OCI-LY7 (cell line): ENCODE results near the gene TIRAP. TPM values are rescaled to one million over a fixed set of nuclear protein-coding genes. Genes with fewer than 3 reads are reported as not detected.

Experiments
- Bru-seq: library from RNA; stranded (reverse); fragments of 400-500 nt; gene quantifications from one replicate; lab custom pipeline; 2021; lab: Mats Ljungman, UMichigan
- BruChase-seq, 2 experiments: library from RNA; stranded (reverse); fragments of 400-500 nt; gene quantifications; one replicate each; lab custom pipeline; 2021; lab: Mats Ljungman, UMichigan
- BruUV-seq: library from RNA; stranded (reverse); fragments of 400-500 nt; replicated peaks from 2 replicates; lab custom pipeline; 2021; lab: Mats Ljungman, UMichigan
- CTCF ChIA-PET: fragments of 300-600 bp; sonication (Branson Sonifier 250); formaldehyde crosslinking; loops from one replicate; lab custom pipeline; 2022; ENCODE audit warnings: antibody characterized with exemption; ENCODE audit not compliant: unreplicated experiment; lab: Charles Lee
- POLR2A ChIA-PET: fragments of 300-600 bp; sonication (Branson Sonifier 250); formaldehyde crosslinking; loops from one replicate; lab custom pipeline; 2022; ENCODE audit warnings: antibody characterized with exemption; lab: Charles Lee
- DNase-seq: peaks from one replicate; pipeline ENCODE4 v3.0.0-alpha.2; 2015; ENCODE audit warnings: low spot score
- H2AFZ ChIP-seq: fragments of 200-600 bp; sonication (generic), shearing (Covaris generic); 2 replicates; pipeline ENCODE4 v1.6.1; 2014; ENCODE audit warnings: mild to moderate bottlenecking, antibody characterized with exemption, low read length, moderate library complexity
- H3K27ac ChIP-seq: fragments of 200-600 bp; sonication (generic); 2 replicates; pipeline ENCODE4 v1.5.1; 2014; ENCODE audit warnings: mixed run types, low read depth, mild to moderate bottlenecking, moderate library complexity, low read length, inconsistent platforms; ENCODE audit not compliant: poor library complexity, severe bottlenecking
- H3K36me3 ChIP-seq: fragments of 200-600 bp; sonication (generic); 2 replicates; pipeline ENCODE4 v1.6.1; 2014; ENCODE audit warnings: mild to moderate bottlenecking, antibody characterized with exemption, low read length, moderate library complexity, mixed read lengths; ENCODE audit not compliant: insufficient read depth
- H3K4me1 ChIP-seq: fragments of 200-600 bp; sonication (generic); 2 replicates; pipeline ENCODE4 v1.5.1; 2014; ENCODE audit warnings: mild to moderate bottlenecking, low read length; ENCODE audit not compliant: insufficient read depth, poor library complexity, severe bottlenecking
- H3K4me2 ChIP-seq: fragments of 200-600 bp; sonication (generic); 2 replicates; pipeline ENCODE4 v1.6.1; 2014; ENCODE audit warnings: mild to moderate bottlenecking, low read length
- H3K4me3 ChIP-seq: fragments of 200-600 bp; sonication (generic); 2 replicates; pipeline ENCODE4 v1.5.1; 2014; ENCODE audit warnings: mild to moderate bottlenecking, low read depth, low read length; ENCODE audit not compliant: poor library complexity, severe bottlenecking
- H3K79me2 ChIP-seq: fragments of 200-600 bp; sonication (generic); 2 replicates; pipeline ENCODE4 v1.6.1; 2016; ENCODE audit warnings: low read depth, mild to moderate bottlenecking, low read length, moderate library complexity, mixed read lengths; ENCODE audit not compliant: insufficient read depth
- H3K9me2 ChIP-seq: fragments of 200-600 bp; sonication (generic); 2 replicates; pipeline ENCODE4 v1.6.1; 2016; ENCODE audit warnings: mild to moderate bottlenecking, low read length, mixed read lengths; ENCODE audit not compliant: insufficient read depth
- H3K9me3 ChIP-seq: fragments of 200-600 bp; sonication (generic); 2 replicates; pipeline ENCODE4 v1.6.1; 2014; ENCODE audit warnings: mild to moderate bottlenecking, mixed run types, low read length, mixed read lengths
- H4K20me1 ChIP-seq: fragments of 200-600 bp; sonication (generic); 2 replicates; pipeline ENCODE4 v1.6.1; 2014; ENCODE audit warnings: mild to moderate bottlenecking, antibody characterized with exemption, low read length, moderate library complexity, mixed read lengths; ENCODE audit not compliant: insufficient read depth
- EZH2phosphoT487 ChIP-seq: fragments of 200-600 bp; sonication (generic); IDR thresholded peaks from 2 replicates; pipeline ENCODE4 v1.6.1; 2018; ENCODE audit warnings: low read depth, borderline replicate concordance, mild to moderate bottlenecking, mixed run types, antibody characterized with exemption, low read length, moderate library complexity, mixed read lengths
- intact Hi-C: fragments of 100-400 bp; cut with micrococcal nuclease; formaldehyde crosslinking; loops from one replicate; pipeline ENCODE4 v1.10.0; 2022; ENCODE audit not compliant: unreplicated experiment
- long read RNA-seq: library from polyadenylated mRNA; stranded (forward); transcript quantifications from one replicate; pipeline ENCODE4 v2.0.0, GENCODE V29; 2022
- total RNA-seq, 2 experiments: library from RNA; depleted of rRNA in 1 of 2; stranded (reverse); fragments of >200 nt in 1 of 2; shearing (Covaris generic) in 1 of 2; gene quantifications; 2 replicates each; pipeline ENCODE4 v1.2.3, GENCODE V29; 2014 to 2022
- TF ChIP-seq, protein P1 (sequence below): fragments of 200-600 bp; sonication (generic); conservative IDR thresholded peaks from 2 replicates; pipeline ENCODE4 v1.5.1; 2014; ENCODE audit warnings: mild to moderate bottlenecking, antibody characterized with exemption, low read length, moderate library complexity, mixed read lengths

Gene TIRAP
- total RNA-seq (2014; rRNA removed; shearing (Covaris generic)) (3.4 TPM in 2 replicates), total RNA-seq (2022) (8.6 and 9.8 TPM in 2 replicates), Bru-seq, nascent RNA (percentile 53 among the genes with signal in this experiment), BruChase-seq, experiment 1, labeled RNA remaining after a 6-hour chase (percentile 50 among the genes with signal in this experiment), BruChase-seq, experiment 2, labeled RNA remaining after a 2-hour chase (percentile 54 among the genes with signal in this experiment)
- long read RNA-seq, partial matches to known transcripts, result 0 of 3 reads
- long read RNA-seq, other reads (novel, unspliced or antisense), result 2 of 3 reads

DNA sequence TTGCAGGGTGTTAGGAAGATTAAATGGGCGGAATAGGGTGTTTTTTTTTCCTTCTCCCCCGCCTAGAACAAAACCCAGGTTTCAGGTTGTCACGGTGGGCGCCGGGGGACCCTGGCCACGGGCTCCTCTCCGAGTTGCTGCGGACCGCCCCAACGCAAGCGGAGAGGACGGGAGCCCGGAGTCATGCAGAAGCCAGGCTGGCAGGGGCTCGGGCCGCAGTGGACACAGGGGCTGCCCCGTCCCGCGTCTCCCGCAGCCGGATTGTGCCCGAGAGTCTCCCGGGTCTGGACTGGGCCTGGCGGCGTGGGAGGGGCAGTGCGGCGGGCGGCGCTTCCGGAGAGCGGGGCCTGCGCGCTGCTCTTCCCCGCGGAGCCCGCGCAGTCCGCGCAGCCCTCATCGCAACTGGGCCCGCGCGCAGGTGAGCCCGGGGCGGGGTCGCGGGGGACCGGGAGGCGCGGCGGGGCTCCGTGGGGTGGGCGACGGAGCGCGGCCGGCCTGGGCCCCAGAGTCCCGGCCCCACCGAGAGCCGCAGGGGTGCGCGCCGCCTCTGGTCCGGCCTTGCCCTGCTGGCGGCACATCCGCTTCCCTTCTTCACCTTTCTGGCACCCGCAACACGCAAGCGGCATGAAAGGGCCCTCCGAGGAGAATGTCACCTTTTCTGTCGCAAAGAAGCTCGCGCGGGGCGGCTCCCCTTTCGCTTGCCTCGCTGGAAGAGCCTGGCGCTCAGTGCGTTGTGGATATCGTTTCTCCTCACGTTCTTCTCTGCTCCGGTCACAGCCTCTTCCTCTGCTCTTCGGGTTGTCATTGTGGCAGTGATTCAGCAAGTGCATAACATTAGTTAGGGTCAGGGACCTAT is at the start of gene TIRAP:
TSS of gene TIRAP (plus strand) at position 358 of the 856 bp plus-strand sequence. CDS start 7,802 bp downstream, outside the sequence.
- Histone ChIP-seq H3K4me2 (peak within 1 kb of the TSS; percentile 91), H4K20me1 (no peaks in the 10 kb centered on the region), H3K27ac (peak within 1 kb of the TSS; percentile 47), H3K4me1 (peaks cover 34% of the 10 kb centered on the region), H3K9me2 (no peaks in the 10 kb centered on the region), H3K79me2 (no peaks in the 10 kb centered on the region), H3K36me3 (peaks cover 8% of the 10 kb centered on the region; the same call in 1 of the 2 replicates), H3K4me3 (peak within 1 kb of the TSS; percentile 72), H2AFZ (peak within 1 kb of the TSS; percentile 90), H3K9me3 (no peaks in the 10 kb centered on the region)
- peak; percentile 72 for DNase-seq
- POLR2A ChIA-PET, result interaction anchor here (0.7 to 1.7 kb wide), 5 partner anchors 11 to 185 kb away, joined by 3 to 7 read pairs (median 5); partner anchors contain the start of genes FOXRED1 and SRPRA
- TF ChIP-seq, protein P1, sequence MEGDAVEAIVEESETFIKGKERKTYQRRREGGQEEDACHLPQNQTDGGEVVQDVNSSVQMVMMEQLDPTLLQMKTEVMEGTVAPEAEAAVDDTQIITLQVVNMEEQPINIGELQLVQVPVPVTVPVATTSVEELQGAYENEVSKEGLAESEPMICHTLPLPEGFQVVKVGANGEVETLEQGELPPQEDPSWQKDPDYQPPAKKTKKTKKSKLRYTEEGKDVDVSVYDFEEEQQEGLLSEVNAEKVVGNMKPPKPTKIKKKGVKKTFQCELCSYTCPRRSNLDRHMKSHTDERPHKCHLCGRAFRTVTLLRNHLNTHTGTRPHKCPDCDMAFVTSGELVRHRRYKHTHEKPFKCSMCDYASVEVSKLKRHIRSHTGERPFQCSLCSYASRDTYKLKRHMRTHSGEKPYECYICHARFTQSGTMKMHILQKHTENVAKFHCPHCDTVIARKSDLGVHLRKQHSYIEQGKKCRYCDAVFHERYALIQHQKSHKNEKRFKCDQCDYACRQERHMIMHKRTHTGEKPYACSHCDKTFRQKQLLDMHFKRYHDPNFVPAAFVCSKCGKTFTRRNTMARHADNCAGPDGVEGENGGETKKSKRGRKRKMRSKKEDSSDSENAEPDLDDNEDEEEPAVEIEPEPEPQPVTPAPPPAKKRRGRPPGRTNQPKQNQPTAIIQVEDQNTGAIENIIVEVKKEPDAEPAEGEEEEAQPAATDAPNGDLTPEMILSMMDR, result no peak
- no peak for TF ChIP-seq EZH2phosphoT487
- intact Hi-C loops, result loop anchor here (1.0 kb wide), 1 partner anchor 14 kb away; the partner anchor contains the start of gene FOXRED1
- CTCF ChIA-PET, result interaction anchor here (0.6 kb wide), 1 partner anchor 307 kb away, joined by 3 read pairs; no protein-coding TSS in a partner anchor
- BruUV-seq, result TSS peak; percentile 48

DNA sequence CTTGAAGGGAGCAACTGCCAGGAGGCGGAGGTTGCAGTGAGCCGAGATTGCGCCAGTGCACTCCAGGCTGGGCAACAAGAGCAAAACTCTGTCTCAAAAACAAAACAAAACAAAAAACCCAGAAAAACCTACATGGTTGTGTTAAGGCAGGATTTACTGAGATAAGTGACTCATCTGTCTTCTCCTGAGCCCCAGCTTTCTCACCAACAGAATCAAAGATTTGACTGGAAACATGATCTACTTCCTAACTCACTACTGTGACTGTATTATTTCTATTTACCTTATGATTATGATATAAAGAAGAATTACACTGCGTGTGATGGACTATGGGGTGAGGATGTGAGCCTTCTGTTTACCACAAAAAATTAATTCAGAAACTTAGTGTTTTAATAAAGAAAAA is 49.5 kb upstream of the TIRAP start:
- POLR2A ChIA-PET, result interaction anchor here (0.6 kb wide), 2 partner anchors 11 to 780 kb away, joined by 3 to 4 read pairs; no protein-coding TSS in a partner anchor
- Histone ChIP-seq H3K9me3 (no peaks in the 10 kb centered on the region), H3K36me3 (peaks cover 54% of the 10 kb centered on the region), H3K4me2 (no peak overlapping the region), H3K4me1 (no peaks in the 10 kb centered on the region), H2AFZ (no peak overlapping the region), H3K79me2 (no peaks in the 10 kb centered on the region), H4K20me1 (no peaks in the 10 kb centered on the region), H3K9me2 (no peaks in the 10 kb centered on the region), H3K27ac (no peak overlapping the region), H3K4me3 (no peak overlapping the region)
- CTCF ChIA-PET, result no interaction called here
- DNase-seq, result no peak
- intact Hi-C loops, result no loop called here
- BruUV-seq, result no TSS peak
- TF ChIP-seq EZH2phosphoT487, result no peak
- TF ChIP-seq, protein P1, result no peak
